GM10266 (cell line): ENCODE results near the gene LYSMD4.
"Not testable (repeated sequence)": the region's sequence is repeated elsewhere in the genome, so short reads cannot be mapped to it uniquely, and the experiment has no call there.

Experiments used
- DNase-seq: peaks from one replicate; pipeline ENCODE4 v3.0.0; 2012; ENCODE audit errors: extremely low spot score
- CTCF ChIP-seq: IDR thresholded peaks from 2 replicates; pipeline ENCODE4 v1.5.1; 2012; ENCODE audit warnings: mild to moderate bottlenecking, low read depth; ENCODE audit not compliant: control insufficient read depth, insufficient read depth; ENCODE audit errors: missing control alignments

The LYSMD4 gene

DNA sequence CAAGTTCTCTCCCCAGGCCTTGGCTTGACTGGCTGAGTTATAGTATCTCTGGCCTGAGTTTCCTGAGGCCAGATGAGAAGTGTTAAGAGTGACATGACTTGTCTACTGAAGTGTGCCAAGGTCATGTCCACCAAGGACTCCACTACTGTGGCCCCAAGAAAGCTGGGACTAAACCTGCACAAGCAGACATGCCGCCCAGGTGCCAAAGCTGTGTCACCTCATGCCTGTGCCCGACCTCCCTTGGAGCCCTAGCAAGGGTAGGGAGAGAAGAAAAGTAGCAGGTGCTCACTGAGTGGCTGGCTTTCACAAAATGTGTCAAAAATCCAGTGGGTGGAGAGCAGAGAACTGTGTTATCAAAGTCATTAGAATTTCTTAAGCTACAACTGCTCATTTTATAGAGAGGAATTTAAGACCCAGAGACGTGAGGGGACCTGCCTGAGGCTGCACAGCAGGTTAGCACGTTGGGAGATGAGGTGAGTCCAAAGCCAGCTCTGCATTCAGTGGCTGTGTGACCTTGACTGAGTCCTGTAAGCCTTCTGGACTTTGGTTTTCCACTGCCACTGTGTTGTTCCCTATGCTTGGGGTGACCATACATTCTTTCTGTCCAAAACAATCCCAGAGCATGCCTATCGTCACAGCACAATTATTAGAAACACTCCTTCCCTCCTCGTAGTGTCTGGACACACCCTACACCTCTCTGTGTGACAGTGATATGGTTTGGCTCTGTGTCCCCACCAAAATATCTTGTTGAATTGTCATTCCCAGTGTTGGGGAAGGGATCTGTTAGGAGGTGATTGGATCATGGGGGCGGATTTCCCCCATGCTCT lies 5.0 kb upstream of the LYSMD4 start:
- TF ChIP-seq CTCF = no peak
- no peak for DNase-seq

GRCh38 chr15:99736702-99737101 lies 3.5 kb upstream of the LYSMD4 start:
- DNase-seq = no peak

DNA sequence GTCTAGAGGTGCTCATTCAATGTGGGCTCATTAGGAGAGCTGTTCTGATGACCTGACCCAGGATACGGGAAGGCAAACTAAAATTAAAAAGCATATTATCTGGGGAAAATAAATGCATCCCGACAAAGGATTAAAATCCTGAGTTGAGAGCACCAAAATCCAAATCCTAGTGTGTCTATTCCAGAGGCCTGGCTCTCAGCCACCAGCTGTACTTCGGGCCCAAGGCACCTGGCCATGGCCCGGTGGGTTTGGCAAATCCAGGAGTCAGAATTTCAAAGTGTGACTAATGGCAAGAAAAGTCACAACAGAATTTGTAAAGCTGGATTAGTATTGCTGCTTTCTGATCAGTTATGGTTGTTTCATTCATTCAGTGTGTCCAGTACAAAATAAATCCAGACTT lies 2.6 kb upstream of the LYSMD4 start:
- DNase-seq = no peak
- no peak for TF ChIP-seq CTCF

More at GRCh38 chr15:99736702-99737101, 3.5 kb upstream of the LYSMD4 start:
- TF ChIP-seq CTCF = no peak

DNA sequence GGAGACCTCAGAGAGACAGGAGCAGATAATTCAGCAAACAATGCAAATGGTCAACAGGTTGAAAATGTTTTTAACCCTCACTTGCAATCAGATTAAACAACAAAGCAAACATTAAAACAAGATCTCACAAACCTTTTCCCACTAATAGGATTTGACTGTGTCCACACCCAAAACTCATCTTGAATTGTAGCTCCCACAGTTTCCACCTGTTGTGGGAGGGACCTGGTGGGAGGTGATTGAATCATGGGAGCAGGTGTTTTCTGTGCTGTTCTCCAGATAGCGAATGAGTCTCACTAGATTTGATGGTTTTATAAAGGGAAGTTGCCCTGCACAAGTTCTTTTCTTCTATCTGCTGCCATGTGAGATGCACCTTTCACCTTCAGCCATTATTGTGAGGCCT lies 1.3 kb upstream of the LYSMD4 start:
- TF ChIP-seq CTCF = no peak
- no peak for DNase-seq

DNA sequence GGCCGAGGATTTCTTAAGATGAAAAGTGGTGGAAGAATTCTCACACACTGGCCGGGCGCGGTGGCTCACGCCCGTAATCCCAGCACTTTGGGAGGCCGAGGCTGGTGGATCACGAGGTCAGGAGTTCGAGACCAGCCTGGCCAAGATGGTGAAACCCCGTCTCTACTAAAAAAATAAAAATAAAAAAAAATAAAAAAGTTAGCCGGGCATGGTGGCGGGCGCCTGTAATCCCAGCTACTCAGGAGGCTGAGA lies 729 bp upstream of the LYSMD4 start:
- DNase-seq = not testable (repeated sequence)

GRCh38 chr15:99732751-99733267 lies 428 bp downstream of the LYSMD4 start:
- peak; percentile 42 for DNase-seq
- no peak for TF ChIP-seq CTCF

DNA sequence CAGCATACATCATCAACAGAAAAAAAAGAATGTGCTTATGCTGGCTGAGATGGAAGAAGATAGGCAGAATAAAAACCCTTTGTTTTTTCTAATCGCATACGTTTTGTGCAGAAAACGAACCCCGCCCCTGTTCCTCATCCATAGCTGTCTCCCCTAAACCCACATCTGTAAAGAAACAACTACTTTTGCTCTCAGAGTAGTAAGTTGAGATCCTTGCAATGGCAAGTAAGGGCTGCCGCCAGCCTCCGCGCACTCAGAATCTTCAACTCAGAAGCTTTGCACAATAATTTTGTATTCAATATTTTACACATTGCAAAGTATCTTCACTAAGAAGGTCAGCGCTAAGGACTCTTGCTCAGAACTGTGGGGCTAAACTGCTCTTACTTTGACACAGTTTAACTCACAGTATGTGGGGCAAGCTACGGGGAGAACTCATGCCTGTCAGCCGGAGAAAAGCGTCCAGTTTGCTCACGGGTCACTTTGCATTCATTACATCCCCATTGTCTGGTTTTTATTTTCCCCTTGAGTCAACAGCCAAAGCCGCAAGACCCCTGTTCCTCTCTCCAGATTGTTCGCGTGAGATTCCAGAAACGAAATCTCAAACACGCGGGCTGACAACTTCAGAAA lies 1.0 kb downstream of the LYSMD4 start:
- TF ChIP-seq CTCF = no peak
- no peak for DNase-seq
